Glutamatergic neuron (in vitro differentiated cells): ENCODE results near the gene FILIP1L. TPM values are rescaled to one million over a fixed set of nuclear protein-coding genes. Genes with fewer than 3 reads are reported as not detected.

Experiments
- DNase-seq: peaks from one replicate; pipeline ENCODE4 v3.0.0; 2022
- H3K27ac Mint-ChIP-seq: one replicate; pipeline ENCODE4 v1.8.0; 2020; ENCODE audit warnings: mild to moderate bottlenecking, mixed read lengths, inconsistent platforms; ENCODE audit not compliant: unreplicated experiment
- H3K27me3 Mint-ChIP-seq: one replicate; pipeline ENCODE4 v1.8.0; 2020; ENCODE audit warnings: mild to moderate bottlenecking, moderate library complexity, mixed read lengths, inconsistent platforms; ENCODE audit not compliant: unreplicated experiment
- H3K36me3 Mint-ChIP-seq: one replicate; pipeline ENCODE4 v1.8.0; 2020; ENCODE audit warnings: mild to moderate bottlenecking, mixed read lengths, inconsistent platforms; ENCODE audit not compliant: unreplicated experiment
- H3K4me1 Mint-ChIP-seq: one replicate; pipeline ENCODE4 v1.8.0; 2020; ENCODE audit warnings: mild to moderate bottlenecking, low read depth, mixed read lengths, inconsistent platforms; ENCODE audit not compliant: unreplicated experiment
- H3K4me3 Mint-ChIP-seq: one replicate; pipeline ENCODE4 v1.8.0; 2020; ENCODE audit warnings: mild to moderate bottlenecking, mixed read lengths, inconsistent platforms; ENCODE audit not compliant: unreplicated experiment
- H3K9me3 Mint-ChIP-seq: one replicate; pipeline ENCODE4 v1.8.0; 2020; ENCODE audit warnings: mild to moderate bottlenecking, moderate library complexity, mixed read lengths, inconsistent platforms; ENCODE audit not compliant: unreplicated experiment
- total RNA-seq: library from RNA; stranded (reverse); fragmentation: NEBNext Ultra II Directional; extraction: Animal tissue kit (Norgen Biotek cat#: 25700); gene quantifications from one replicate; pipeline ENCODE4 v1.2.1, GENCODE V29; 2021; ENCODE audit not compliant: unreplicated experiment
- TF ChIP-seq, protein P1 (sequence below): fragments of 200-600 bp; sonication (generic); IDR thresholded peaks from one replicate; pipeline ENCODE4 v1.5.0; 2021; ENCODE audit not compliant: partially characterized antibody, unreplicated experiment

FILIP1L gene
- total RNA-seq, 1 donor from 2014 or later = 4.3 TPM

DNA sequence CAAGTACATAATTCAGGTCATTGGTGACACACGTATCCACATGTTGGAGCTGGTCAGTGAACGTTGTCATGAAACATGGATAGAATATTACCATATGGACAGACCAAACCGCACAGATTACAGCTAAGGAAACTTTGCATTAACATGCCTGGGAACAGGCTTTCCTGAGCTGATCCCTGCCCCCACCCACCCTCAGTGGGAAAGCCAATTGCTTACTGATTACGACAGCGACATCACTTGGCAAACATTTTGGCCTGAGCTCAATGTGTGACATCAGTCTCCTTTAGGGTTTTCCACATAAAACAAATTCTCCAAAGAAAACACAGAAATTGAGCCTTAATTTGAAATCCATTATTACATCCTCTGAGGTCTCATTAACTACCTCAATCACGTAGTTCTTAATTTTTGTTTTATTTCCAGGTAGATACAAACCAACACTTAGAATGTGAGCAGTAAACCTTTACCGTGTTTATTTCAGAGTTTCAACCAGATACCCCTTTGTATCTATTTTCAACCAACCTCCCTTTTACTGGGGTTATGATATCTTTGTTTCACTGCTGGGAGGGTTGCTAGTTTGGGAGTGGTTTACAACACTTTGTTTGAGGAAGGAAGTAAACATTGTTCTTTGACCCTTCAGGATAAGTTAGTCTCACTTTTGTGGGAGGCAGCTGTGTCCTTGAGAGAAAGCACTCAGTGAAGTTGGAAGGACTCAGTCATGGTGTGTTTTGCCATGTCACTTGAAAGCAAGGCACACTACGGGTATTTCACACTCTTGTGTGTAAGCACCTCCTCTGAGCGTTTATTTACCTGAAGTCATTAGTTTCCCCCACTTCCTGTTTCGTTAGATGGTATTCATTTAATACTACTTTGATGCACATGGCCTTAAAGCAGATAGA is 193.6 kb downstream of the FILIP1L start:
- peak; percentile 36 for DNase-seq
- no peaks in the 10 kb centered on the region for H3K36me3 Mint-ChIP-seq
- no peaks in the 10 kb centered on the region for H3K27me3 Mint-ChIP-seq
- no peak overlapping the region for H3K27ac Mint-ChIP-seq
- no peak overlapping the region for H3K4me3 Mint-ChIP-seq
- TF ChIP-seq, protein P1, sequence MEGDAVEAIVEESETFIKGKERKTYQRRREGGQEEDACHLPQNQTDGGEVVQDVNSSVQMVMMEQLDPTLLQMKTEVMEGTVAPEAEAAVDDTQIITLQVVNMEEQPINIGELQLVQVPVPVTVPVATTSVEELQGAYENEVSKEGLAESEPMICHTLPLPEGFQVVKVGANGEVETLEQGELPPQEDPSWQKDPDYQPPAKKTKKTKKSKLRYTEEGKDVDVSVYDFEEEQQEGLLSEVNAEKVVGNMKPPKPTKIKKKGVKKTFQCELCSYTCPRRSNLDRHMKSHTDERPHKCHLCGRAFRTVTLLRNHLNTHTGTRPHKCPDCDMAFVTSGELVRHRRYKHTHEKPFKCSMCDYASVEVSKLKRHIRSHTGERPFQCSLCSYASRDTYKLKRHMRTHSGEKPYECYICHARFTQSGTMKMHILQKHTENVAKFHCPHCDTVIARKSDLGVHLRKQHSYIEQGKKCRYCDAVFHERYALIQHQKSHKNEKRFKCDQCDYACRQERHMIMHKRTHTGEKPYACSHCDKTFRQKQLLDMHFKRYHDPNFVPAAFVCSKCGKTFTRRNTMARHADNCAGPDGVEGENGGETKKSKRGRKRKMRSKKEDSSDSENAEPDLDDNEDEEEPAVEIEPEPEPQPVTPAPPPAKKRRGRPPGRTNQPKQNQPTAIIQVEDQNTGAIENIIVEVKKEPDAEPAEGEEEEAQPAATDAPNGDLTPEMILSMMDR = no peak
- peaks cover 11% of the 10 kb centered on the region for H3K4me1 Mint-ChIP-seq
- H3K9me3 Mint-ChIP-seq = peaks cover 2% of the 10 kb centered on the region

DNA sequence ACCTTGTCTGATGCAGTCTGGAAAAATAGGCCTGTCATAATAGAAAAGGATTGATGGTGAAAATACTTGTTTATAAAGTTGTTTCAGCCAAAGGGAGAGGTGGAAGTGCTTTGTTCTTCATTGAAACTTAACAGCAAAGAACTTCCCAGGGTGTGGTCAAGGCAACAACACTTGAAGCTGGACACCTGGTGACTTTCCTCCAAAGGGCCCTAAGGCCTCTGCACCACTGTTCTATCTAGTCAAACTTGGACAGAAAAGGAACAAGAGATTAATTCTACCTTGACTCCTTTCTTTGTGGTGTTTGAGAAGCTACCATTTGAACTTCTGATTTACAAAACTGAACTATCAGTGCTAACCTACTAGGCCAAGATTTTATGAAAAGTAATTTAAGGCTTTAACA is 194.6 kb downstream of the FILIP1L start:
- H3K27me3 Mint-ChIP-seq = no peaks in the 10 kb centered on the region
- peaks cover 2% of the 10 kb centered on the region for H3K9me3 Mint-ChIP-seq
- no peak for DNase-seq
- no peaks in the 10 kb centered on the region for H3K36me3 Mint-ChIP-seq
- H3K27ac Mint-ChIP-seq = no peak overlapping the region
- H3K4me1 Mint-ChIP-seq = peaks cover 11% of the 10 kb centered on the region
- no peak overlapping the region for H3K4me3 Mint-ChIP-seq
- TF ChIP-seq, protein P1 = no peak

DNA sequence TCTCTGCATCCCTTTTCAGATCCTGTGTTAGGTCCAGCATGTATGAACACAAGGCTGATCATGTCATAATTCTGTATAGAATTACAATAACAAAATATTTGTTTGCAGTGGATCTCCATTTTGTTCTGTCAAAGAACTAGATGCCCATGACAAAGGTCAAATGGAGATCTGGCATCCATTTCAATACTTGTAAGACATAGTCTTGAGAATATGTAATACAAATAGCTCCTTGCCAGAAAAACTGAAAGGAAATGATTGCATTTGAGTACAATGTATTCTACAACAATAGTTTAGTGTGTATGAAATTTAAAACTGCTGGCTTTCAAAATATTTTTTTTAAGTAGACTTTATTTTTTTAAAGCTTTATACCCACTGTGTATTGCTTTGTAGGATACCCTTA is 195.6 kb downstream of the FILIP1L start:
- H3K4me1 Mint-ChIP-seq = peaks cover 11% of the 10 kb centered on the region
- TF ChIP-seq, protein P1 = no peak
- H3K27ac Mint-ChIP-seq = no peak overlapping the region
- no peaks in the 10 kb centered on the region for H3K27me3 Mint-ChIP-seq
- no peak overlapping the region for H3K4me3 Mint-ChIP-seq
- H3K36me3 Mint-ChIP-seq = no peaks in the 10 kb centered on the region
- no peak for DNase-seq
- H3K9me3 Mint-ChIP-seq = peaks cover 2% of the 10 kb centered on the region

DNA sequence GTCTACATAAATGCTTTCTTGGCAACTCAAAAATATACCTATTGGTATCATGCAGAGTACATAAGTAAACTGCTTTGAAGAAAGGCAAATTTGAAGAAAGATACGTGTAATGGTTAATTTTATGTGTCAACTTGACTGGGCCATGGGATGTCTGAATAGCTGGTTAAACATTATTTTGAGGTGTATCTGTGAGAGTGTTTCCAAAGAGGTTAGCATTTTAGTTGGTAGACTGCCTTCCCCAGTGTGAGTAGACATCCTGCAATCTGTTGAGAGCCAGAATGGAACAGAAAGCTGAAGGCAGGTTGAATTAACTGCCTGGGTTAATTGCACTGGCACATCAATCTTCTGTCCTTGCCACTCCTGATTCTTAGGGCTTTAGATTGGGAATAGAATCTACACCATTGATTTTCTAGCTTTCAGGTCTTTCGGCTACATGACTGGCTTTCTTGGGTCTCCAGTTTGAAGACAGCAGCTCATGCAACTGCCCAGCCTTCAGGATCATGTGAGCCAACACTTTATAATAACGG is 198.3 kb downstream of the FILIP1L start:
- Mint-ChIP-seq H3K27me3 (no peaks in the 10 kb centered on the region), H3K9me3 (no peaks in the 10 kb centered on the region), H3K36me3 (no peaks in the 10 kb centered on the region), H3K4me3 (no peak overlapping the region), H3K27ac (no peak overlapping the region), H3K4me1 (peaks cover 14% of the 10 kb centered on the region)
- DNase-seq = no peak
- TF ChIP-seq, protein P1 = no peak

DNA sequence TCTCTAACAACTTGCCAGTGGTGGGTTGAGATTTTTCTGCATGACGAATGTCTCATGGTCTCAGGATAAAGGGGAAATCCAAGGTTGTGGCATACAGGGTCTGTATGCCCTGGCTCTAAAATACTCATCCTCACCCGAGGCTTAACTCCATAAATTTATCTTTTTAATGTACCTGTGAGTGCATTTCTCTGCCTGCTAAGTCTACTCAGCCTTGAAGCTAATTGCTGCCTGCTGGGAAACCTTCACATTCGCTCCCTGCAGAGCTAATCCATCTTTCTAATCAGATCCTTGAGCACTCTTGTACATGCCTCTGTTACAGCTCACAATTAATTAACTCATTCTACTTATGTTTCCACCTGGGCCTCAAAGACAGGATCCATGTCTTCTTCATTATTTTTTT is 202.9 kb downstream of the FILIP1L start:
- peaks cover 5% of the 10 kb centered on the region for H3K4me1 Mint-ChIP-seq
- DNase-seq = no peak
- H3K27me3 Mint-ChIP-seq = no peaks in the 10 kb centered on the region
- H3K36me3 Mint-ChIP-seq = no peaks in the 10 kb centered on the region
- no peak overlapping the region for H3K27ac Mint-ChIP-seq
- no peak overlapping the region for H3K4me3 Mint-ChIP-seq
- H3K9me3 Mint-ChIP-seq = no peaks in the 10 kb centered on the region
- TF ChIP-seq, protein P1 = no peak
